ENCODE measurements around the gene XRCC1. TPM values are rescaled to one million over a fixed set of nuclear protein-coding genes. Genes with fewer than 3 reads are reported as not detected.

Gene XRCC1
- total and polyA plus RNA-seq, 8 donors: 25.2 to 70.0 (median 56.9) TPM

DNA sequence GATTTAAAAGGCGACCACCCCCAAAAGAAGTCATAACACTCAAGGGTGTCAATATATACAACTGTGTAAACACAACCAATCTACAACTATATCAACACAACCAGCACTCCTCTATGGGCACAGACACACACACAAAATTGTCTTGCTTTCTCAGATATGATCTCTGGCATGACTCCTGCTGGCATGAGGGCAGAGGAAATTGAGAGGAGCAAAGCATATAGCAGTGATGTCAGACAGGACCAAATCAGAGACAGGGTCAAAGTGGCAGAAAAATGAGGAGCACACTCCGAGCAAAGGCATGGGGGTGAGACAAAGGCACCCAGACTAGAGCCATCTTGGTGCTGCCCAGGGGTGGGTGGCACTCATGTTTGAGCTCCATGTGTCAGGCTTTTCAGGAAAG is 11.0 kb upstream of the XRCC1 start:
- Histone ChIP-seq H3K36me3 (peaks cover 0 to 29% of the 10 kb centered on the region in 2 donors), H3K27ac (no peak overlapping the region), H3K4me3 (no peak overlapping the region), H3K9me3 (no peaks in the 10 kb centered on the region), H3K4me1 (peaks cover 0 to 7% of the 10 kb centered on the region in 2 donors), H3K27me3 (no peaks in the 10 kb centered on the region)
- ATAC-seq (no peak), DNase-seq (no peak)
- intact Hi-C loops (cut with DNase I): no loop called here
- TF ChIP-seq, protein P1, sequence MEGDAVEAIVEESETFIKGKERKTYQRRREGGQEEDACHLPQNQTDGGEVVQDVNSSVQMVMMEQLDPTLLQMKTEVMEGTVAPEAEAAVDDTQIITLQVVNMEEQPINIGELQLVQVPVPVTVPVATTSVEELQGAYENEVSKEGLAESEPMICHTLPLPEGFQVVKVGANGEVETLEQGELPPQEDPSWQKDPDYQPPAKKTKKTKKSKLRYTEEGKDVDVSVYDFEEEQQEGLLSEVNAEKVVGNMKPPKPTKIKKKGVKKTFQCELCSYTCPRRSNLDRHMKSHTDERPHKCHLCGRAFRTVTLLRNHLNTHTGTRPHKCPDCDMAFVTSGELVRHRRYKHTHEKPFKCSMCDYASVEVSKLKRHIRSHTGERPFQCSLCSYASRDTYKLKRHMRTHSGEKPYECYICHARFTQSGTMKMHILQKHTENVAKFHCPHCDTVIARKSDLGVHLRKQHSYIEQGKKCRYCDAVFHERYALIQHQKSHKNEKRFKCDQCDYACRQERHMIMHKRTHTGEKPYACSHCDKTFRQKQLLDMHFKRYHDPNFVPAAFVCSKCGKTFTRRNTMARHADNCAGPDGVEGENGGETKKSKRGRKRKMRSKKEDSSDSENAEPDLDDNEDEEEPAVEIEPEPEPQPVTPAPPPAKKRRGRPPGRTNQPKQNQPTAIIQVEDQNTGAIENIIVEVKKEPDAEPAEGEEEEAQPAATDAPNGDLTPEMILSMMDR (IDR thresholded peaks at IDR 0.05): no peak

DNA sequence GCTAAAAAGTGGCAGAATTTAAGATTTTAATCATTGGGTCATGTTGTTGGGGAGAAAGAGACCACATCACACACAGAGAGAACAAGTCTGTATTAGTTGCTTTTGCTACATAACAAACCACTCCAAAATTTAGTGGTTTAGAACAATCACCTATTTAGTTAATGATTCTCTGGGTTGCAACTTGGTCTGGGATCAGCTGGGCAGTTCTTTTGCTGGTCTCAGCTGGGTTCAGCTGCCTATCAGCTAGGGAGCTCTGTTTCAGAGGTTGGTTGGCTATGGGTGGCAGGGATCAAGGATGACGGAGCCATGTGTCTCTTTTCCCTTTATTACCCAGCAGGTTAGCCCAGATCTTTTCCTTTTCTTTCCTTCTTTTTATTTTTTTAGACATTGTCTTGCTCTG is 9.2 kb upstream of the XRCC1 start:
- Histone ChIP-seq H3K36me3 (peaks cover 0 to 11% of the 10 kb centered on the region in 2 donors), H3K27me3 (no peaks in the 10 kb centered on the region), H3K27ac (peak overlapping the region in 1 of 2 donors; percentile 0), H3K9me3 (no peaks in the 10 kb centered on the region), H3K4me3 (no peak overlapping the region), H3K4me1 (peaks cover 0 to 21% of the 10 kb centered on the region in 2 donors)
- intact Hi-C loops (cut with DNase I): no loop called here
- TF ChIP-seq, protein P1 (IDR thresholded peaks at IDR 0.05): no peak
- DNase-seq (no peak), ATAC-seq (no peak)

DNA sequence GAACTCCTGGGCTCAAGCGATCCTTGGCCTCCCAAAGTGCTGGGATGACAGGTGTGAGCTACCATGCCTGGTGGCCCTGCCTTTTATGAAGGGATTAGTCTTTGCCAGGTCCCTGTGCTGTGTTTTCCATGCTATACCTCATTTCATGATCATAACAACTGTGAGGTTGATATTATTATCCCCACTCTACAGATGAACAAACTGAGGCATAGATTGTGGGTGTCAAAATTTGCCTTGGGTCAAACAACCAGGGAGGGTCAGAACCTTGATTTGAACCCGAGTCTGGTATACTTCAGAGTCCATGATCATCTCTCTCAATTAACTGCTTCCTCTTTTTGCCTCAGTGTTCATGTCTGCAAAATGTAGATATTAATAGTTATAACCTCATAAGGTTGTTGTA is 7.2 kb upstream of the XRCC1 start:
- Histone ChIP-seq H3K36me3 (peaks cover 0 to 11% of the 10 kb centered on the region in 2 donors), H3K9me3 (no peaks in the 10 kb centered on the region), H3K27me3 (no peaks in the 10 kb centered on the region), H3K4me1 (peaks cover 0 to 21% of the 10 kb centered on the region in 2 donors), H3K4me3 (no peak overlapping the region), H3K27ac (no peak overlapping the region)
- TF ChIP-seq, protein P1 (IDR thresholded peaks at IDR 0.05): no peak
- no peak for ATAC-seq
- no peak for DNase-seq
- intact Hi-C loops (cut with DNase I): no loop called here

DNA sequence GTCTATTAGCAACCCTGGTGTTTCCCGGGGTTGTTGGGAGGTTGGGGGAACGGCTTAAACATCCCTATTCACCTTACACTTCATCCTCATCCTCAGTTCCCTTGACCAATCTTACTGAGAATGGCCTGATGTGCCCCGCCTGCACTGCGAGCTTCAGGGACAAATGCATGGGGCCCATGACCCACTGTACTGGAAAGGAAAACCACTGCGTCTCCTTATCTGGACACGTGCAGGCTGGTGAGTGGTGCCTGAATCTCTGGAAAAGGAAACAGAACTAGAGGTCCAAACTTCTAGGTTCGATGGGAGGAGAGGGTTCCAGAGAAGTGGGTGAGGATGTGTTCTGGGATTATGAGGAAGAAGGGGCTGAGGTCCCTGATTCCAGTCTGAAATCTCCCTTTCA is 6.1 kb upstream of the XRCC1 start:
- Histone ChIP-seq H3K27me3 (no peaks in the 10 kb centered on the region), H3K27ac (peak overlapping the region in 1 of 2 donors; percentile 50), H3K9me3 (no peaks in the 10 kb centered on the region), H3K36me3 (peaks cover 0 to 7% of the 10 kb centered on the region in 2 donors), H3K4me1 (peaks cover 0 to 21% of the 10 kb centered on the region in 2 donors), H3K4me3 (peak overlapping the region in 1 of 2 donors; percentile 45)
- intact Hi-C loops (cut with DNase I): no loop called here
- TF ChIP-seq, protein P1 (IDR thresholded peaks at IDR 0.05): no peak
- ATAC-seq (no peak), DNase-seq (no peak)

DNA sequence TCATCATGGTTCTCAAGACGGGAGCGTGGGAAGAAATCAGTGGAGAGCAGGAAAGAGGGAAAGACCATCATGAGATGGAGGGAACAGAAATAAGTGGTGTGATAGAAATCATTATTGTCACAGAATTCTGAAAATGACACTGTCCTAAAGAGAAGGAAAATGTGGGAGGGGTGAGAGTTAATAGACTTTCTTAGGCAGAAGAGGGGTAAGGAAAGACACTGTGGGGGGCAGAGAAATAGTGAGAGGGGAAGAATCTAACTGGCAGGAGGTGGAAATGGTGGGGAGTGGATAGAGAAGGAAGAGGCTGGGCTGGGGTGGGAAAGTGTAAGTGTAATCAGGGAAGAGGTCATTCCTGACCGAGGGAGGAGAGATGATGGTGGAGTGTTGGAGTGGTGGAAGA is 3.5 kb upstream of the XRCC1 start:
- H3K27me3 ChIP-seq: no peaks in the 10 kb centered on the region
- H3K27ac ChIP-seq: no peak overlapping the region
- DNase-seq (no peak), ATAC-seq (no peak)
- H3K36me3 ChIP-seq: no peaks in the 10 kb centered on the region
- intact Hi-C loops (cut with DNase I): no loop called here
- TF ChIP-seq, protein P1 (IDR thresholded peaks at IDR 0.05): no peak
- H3K4me3 ChIP-seq: no peak overlapping the region
- H3K4me1 ChIP-seq: peaks cover 6 to 39% of the 10 kb centered on the region in 2 donors
- H3K9me3 ChIP-seq: no peaks in the 10 kb centered on the region

Measured in left lung (tissue), 10 donors.